ENCODE data around the gene RABGGTA. TPM values are rescaled to one million over a fixed set of nuclear protein-coding genes. Genes with fewer than 3 reads are reported as not detected.

The RABGGTA gene
- total and polyA plus RNA-seq, 8 donors = 20.2 to 53.3 (median 26.3) TPM

- intact Hi-C loops (cut with DNase I) = no loop called here
- peaks cover 23 to 35% of the 10 kb centered on the region in 2 donors for H3K4me1 ChIP-seq
- H3K27ac ChIP-seq = no peak overlapping the region
- no peaks in the 10 kb centered on the region for H3K27me3 ChIP-seq
- peaks cover 0 to 55% of the 10 kb centered on the region in 2 donors for H3K36me3 ChIP-seq
- no peak for TF ChIP-seq CTCF (IDR thresholded peaks at IDR 0.05)
- DNase-seq = no peak
- ATAC-seq = no peak
- H3K9me3 ChIP-seq = no peaks in the 10 kb centered on the region
- no peak overlapping the region for H3K4me3 ChIP-seq
Measured at GRCh38 chr14:24269368-24269767, 2.0 kb downstream of the RABGGTA start.

GRCh38 chr14:24268225-24268624 is 3.2 kb downstream of the RABGGTA start:
- Histone ChIP-seq H3K36me3 (peaks cover 0 to 55% of the 10 kb centered on the region in 2 donors), H3K9me3 (no peaks in the 10 kb centered on the region), H3K27ac (no peak overlapping the region), H3K27me3 (no peaks in the 10 kb centered on the region), H3K4me3 (no peak overlapping the region), H3K4me1 (peaks cover 17 to 23% of the 10 kb centered on the region in 2 donors)
- TF ChIP-seq CTCF (IDR thresholded peaks at IDR 0.05) = no peak
- ATAC-seq (no peak), DNase-seq (no peak)
- intact Hi-C loops (cut with DNase I) = no loop called here

GRCh38 chr14:24267516-24267915 is 3.9 kb downstream of the RABGGTA start:
- intact Hi-C loops (cut with DNase I) = no loop called here
- ATAC-seq (no peak), DNase-seq (no peak)
- H3K27ac ChIP-seq = no peak overlapping the region
- H3K4me3 ChIP-seq = no peak overlapping the region
- TF ChIP-seq CTCF (IDR thresholded peaks at IDR 0.05) = no peak
- peaks cover 0 to 55% of the 10 kb centered on the region in 2 donors for H3K36me3 ChIP-seq
- peaks cover 10 to 16% of the 10 kb centered on the region in 2 donors for H3K4me1 ChIP-seq
- H3K9me3 ChIP-seq = no peaks in the 10 kb centered on the region
- H3K27me3 ChIP-seq = no peaks in the 10 kb centered on the region

- no peak overlapping the region for H3K4me3 ChIP-seq
- H3K4me1 ChIP-seq = peaks cover 3 to 7% of the 10 kb centered on the region in 2 donors
- no peaks in the 10 kb centered on the region for H3K9me3 ChIP-seq
- ATAC-seq (no peak), DNase-seq (no peak)
- intact Hi-C loops (cut with DNase I) = no loop called here
- H3K27me3 ChIP-seq = no peaks in the 10 kb centered on the region
- no peak overlapping the region for H3K27ac ChIP-seq
- peaks cover 0 to 55% of the 10 kb centered on the region in 2 donors for H3K36me3 ChIP-seq
- no peak for TF ChIP-seq CTCF (IDR thresholded peaks at IDR 0.05)
Measured at GRCh38 chr14:24266344-24267244, 4.8 kb downstream of the RABGGTA start.

- TF ChIP-seq CTCF (IDR thresholded peaks at IDR 0.05) = no peak
- Histone ChIP-seq H3K4me1 (no peaks in the 10 kb centered on the region), H3K4me3 (no peak overlapping the region), H3K27me3 (no peaks in the 10 kb centered on the region), H3K27ac (no peak overlapping the region), H3K36me3 (peaks cover 0 to 45% of the 10 kb centered on the region in 2 donors), H3K9me3 (no peaks in the 10 kb centered on the region)
- ATAC-seq = peak; percentile 4
- DNase-seq = no peak
- intact Hi-C loops (cut with DNase I) = no loop called here
Measured at GRCh38 chr14:24264298-24264697, 7.1 kb downstream of the RABGGTA start.
